K562 (cell line): ENCODE measurements around the gene PIKFYVE. TPM values are rescaled to one million over a fixed set of nuclear protein-coding genes. Genes with fewer than 3 reads are reported as not detected.

Experiments
- ATAC-seq: fragments of 200-7000 bp; cut with Tn5 transposase; 3 replicates; pipeline ENCODE4 v1.9.1; 2020; ENCODE audit warnings: moderate library complexity
- BruUV-seq: library from RNA; stranded (reverse); fragments of 400-500 nt; replicated peaks from 2 replicates; lab custom pipeline; 2021; lab: Mats Ljungman, UMichigan
- CTCF ChIA-PET: fragments of 300-600 bp; formaldehyde crosslinking; extraction: SDS; loops from one replicate; lab custom pipeline; 2021; ENCODE audit warnings: low intra/inter-chr PET ratio; lab: Yijun Ruan, JAX
- POLR2A ChIA-PET: fragments of 300-600, 350-650 bp; sonication (Branson Sonifier 250); formaldehyde crosslinking; extraction: SDS; loops from one replicate; lab custom pipeline; 2021; ENCODE audit warnings: antibody characterized with exemption, inconsistent platforms; lab: Yijun Ruan, JAX
- DNase-seq, 4 experiments: peaks; one replicate each; pipeline versions ENCODE4 v3.0.0 to v3.0.0-alpha.2; 2011 to 2018; ENCODE audit warnings: low spot score in 3 of 4, mixed read lengths in 3 of 4; ENCODE audit errors: extremely low read depth in 1 of 4
- FAIRE-seq: peaks from 2 replicates; lab custom pipeline; 2011; peaks lifted over from hg19 to GRCh38; lab: Jason Lieb, UNC
- H2AFZ ChIP-seq: 2 replicates; pipeline ENCODE4 v1.6.0; 2011; ENCODE audit warnings: low read depth, low read length, control low read depth, inconsistent platforms
- H3K27ac ChIP-seq: fragments of 200-600 bp; 3 replicates; pipeline ENCODE4 v1.8.0; 2011; ENCODE audit warnings: low read depth, mild to moderate bottlenecking, control low read depth, inconsistent platforms, low read length, moderate library complexity, mixed read lengths; ENCODE audit errors: extremely low read depth
- H3K27me3 ChIP-seq, 2 experiments: fragments of 300-600 bp in 1 of 2; 2 replicates in 1 of 2; 3 replicates in 1 of 2; pipeline versions ENCODE4 v1.6.0 to v1.8.0; 2011; ENCODE audit warnings: inconsistent platforms in 2 of 2, low read length in 2 of 2, mild to moderate bottlenecking in 1 of 2, mixed read lengths in 1 of 2, moderate library complexity in 1 of 2; ENCODE audit not compliant: control insufficient read depth in 2 of 2, insufficient read depth in 2 of 2
- H3K36me3 ChIP-seq: fragments of 300-600 bp; 3 replicates; pipeline ENCODE4 v1.8.0; 2011; ENCODE audit warnings: mild to moderate bottlenecking, low read length, inconsistent platforms; ENCODE audit not compliant: control insufficient read depth, insufficient read depth
- H3K4me1 ChIP-seq, 2 experiments: fragments of 200-600 bp in 1 of 2; replicated peaks in 1 of 2; 2 replicates in 1 of 2; 3 replicates in 1 of 2; pipeline versions ENCODE4 v1.5.1 to v1.8.0; 2011; ENCODE audit warnings: inconsistent platforms in 2 of 2, low read length in 2 of 2, mild to moderate bottlenecking in 1 of 2, mixed read lengths in 1 of 2, moderate library complexity in 1 of 2; ENCODE audit not compliant: control insufficient read depth in 2 of 2, insufficient read depth in 2 of 2
- H3K4me2 ChIP-seq: 2 replicates; pipeline ENCODE4 v1.6.1; 2011; ENCODE audit warnings: low read length, control low read depth, inconsistent platforms, mixed read lengths; ENCODE audit not compliant: insufficient read depth
- H3K4me3 ChIP-seq: fragments of 200-600 bp; sonication (generic), shearing (Covaris generic); 2 replicates; pipeline ENCODE4 v1.5.1; 2016; ENCODE audit warnings: control low read depth, inconsistent platforms
- H3K79me2 ChIP-seq: fragments of 200-600 bp; 3 replicates; pipeline ENCODE4 v1.8.0; 2011; ENCODE audit warnings: low read length, inconsistent platforms; ENCODE audit not compliant: control insufficient read depth, insufficient read depth
- H3K9ac ChIP-seq, 2 experiments: 2 replicates each; pipeline versions ENCODE4 v1.6.0 to v1.6.1; 2011; ENCODE audit warnings: low read depth in 2 of 2, low read length in 2 of 2, control low read depth in 1 of 2, inconsistent platforms in 1 of 2, mild to moderate bottlenecking in 1 of 2, mixed read lengths in 1 of 2; ENCODE audit not compliant: insufficient read depth in 1 of 2
- H3K9me1 ChIP-seq: one replicate; pipeline ENCODE4 v1.6.0; 2011; ENCODE audit warnings: inconsistent platforms, mild to moderate bottlenecking, low read length, moderate library complexity; ENCODE audit not compliant: control insufficient read depth, insufficient read depth
- H3K9me3 ChIP-seq: replicated peaks from 2 replicates; pipeline ENCODE4 v1.5.1; 2011; ENCODE audit warnings: low read depth, low read length, inconsistent platforms; ENCODE audit not compliant: control insufficient read depth, insufficient read depth
- H4K20me1 ChIP-seq: replicated peaks from 2 replicates; pipeline ENCODE4 v1.6.1; 2011; ENCODE audit warnings: low read length, inconsistent platforms, mixed read lengths; ENCODE audit not compliant: control insufficient read depth, insufficient read depth
- ADNP ChIP-seq: fragments of 200-800 bp; sonication (Bioruptor generic); IDR thresholded peaks from 2 replicates; pipeline ENCODE4 v1.6.1; 2016; ENCODE audit warnings: missing genetic modification characterization, missing compliant biosample characterization
- DACH1 ChIP-seq: fragments of 450-650 bp; IDR thresholded peaks from 2 replicates; pipeline ENCODE4 v1.6.1; 2018; ENCODE audit not compliant: partially characterized antibody
- MTA1 ChIP-seq: fragments of 450-650 bp; IDR thresholded peaks from 2 replicates; pipeline ENCODE4 v1.6.1; 2017; ENCODE audit warnings: borderline replicate concordance
- TAF15 ChIP-seq: fragments of 200-400 bp; formaldehyde crosslinking; IDR thresholded peaks from 2 replicates; pipeline ENCODE4 v1.6.1; 2017; ENCODE audit warnings: mild to moderate bottlenecking, low read depth, low read length, moderate library complexity
- WGBS: fragments of 100-300 bp; shearing (Covaris generic); methylation state at CpG from one replicate; pipeline ENCODE4 v1.1.6; 2016; ENCODE audit warnings: low coverage, mixed read lengths; ENCODE audit not compliant: insufficient coverage; ENCODE audit errors: missing lambda C conversion rate; 5-methylcytosine and 5-hydroxymethylcytosine counted together
- in situ Hi-C: fragments of 300-500 bp; cut with MboI; formaldehyde crosslinking; loops from 4 replicates; pipeline ENCODE4 v1.15.0; 2018; ENCODE audit warnings: inconsistent platforms, mixed read lengths
- intact Hi-C: fragments of 100-400 bp; cut with micrococcal nuclease; formaldehyde crosslinking; loops from 2 replicates; pipeline ENCODE4 v1.14.2; 2022
- polyA plus RNA-seq, 8 experiments: library from polyadenylated mRNA; depleted of rRNA in 4 of 8; stranded (reverse) in 5 of 8; unstranded in 3 of 8; fragments of >200 nt; fragmentation: Nextera tagmentation in 2 of 8; fragmentation: Illumina TruSeq in 1 of 8; extraction: Ambion mirVana in 2 of 8; extraction: Trizol in 1 of 8; gene quantifications; 2 replicates each; pipeline versions ENCODE4 v1.2.1 to v1.2.3, GENCODE V29; 2011 to 2014; ENCODE audit warnings: inconsistent platforms in 1 of 8, missing spikeins in 1 of 8
- total RNA-seq, 7 experiments: library from RNA; depleted of rRNA in 6 of 7; stranded (reverse); fragments of >200 nt in 6 of 7; fragmentation: Illumina TruSeq in 2 of 7; extraction: Trizol in 2 of 7; gene quantifications; 2 replicates each; pipeline versions ENCODE4 v1.2.1 to v1.2.3, GENCODE V29; 2011 to 2021; ENCODE audit warnings: low replicate concordance in 1 of 7
- TF ChIP-seq, protein P1 (sequence below): fragments of 250-450 bp; sonication (Bioruptor Pico); IDR thresholded peaks from 2 replicates; pipeline ENCODE4 v1.5.0; 2021
- TF ChIP-seq, protein P2 (sequence below): fragments of 450-650 bp; IDR thresholded peaks from 2 replicates; pipeline ENCODE4 v1.6.1; 2016; ENCODE audit warnings: missing biosample characterization, missing genetic modification characterization
- TF ChIP-seq, protein P3 (sequence below): IDR thresholded peaks from 2 replicates; pipeline ENCODE4 v1.6.1; 2016; ENCODE audit warnings: missing genetic modification characterization, missing compliant biosample characterization

PIKFYVE gene
- total and polyA plus RNA-seq, 9 of the 15 experiments (the other 6 are each of a cell fraction or from before 2014, with no cell fraction given): 3.6 to 25.6 (median 16.7) TPM

DNA sequence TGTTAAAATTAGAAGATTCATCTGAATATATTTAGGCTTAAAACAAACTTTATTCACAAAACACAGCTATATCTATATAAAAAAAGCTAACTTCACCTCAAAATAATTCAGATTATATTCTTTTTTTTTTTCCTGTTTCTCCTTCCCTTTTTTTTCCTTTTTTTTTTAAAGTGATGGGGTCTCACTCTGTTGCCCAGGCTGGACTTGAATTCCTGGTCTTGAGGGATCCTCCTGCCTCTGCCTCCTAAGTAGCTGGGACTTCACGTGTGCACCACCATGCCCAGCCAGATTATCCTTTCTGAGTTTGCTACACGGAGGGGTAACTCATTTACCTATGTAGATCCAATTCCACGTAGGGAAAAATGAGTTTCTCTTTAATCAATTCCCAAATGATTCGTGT is 15.0 kb upstream of the PIKFYVE start:
- H3K4me2 ChIP-seq: no peak overlapping the region
- H3K36me3 ChIP-seq: peaks cover 76% of the 10 kb centered on the region; the same call in 2 of the 3 replicates
- H4K20me1 ChIP-seq: no peaks in the 10 kb centered on the region
- DNase-seq: no peak
- H3K9me3 ChIP-seq: no peaks in the 10 kb centered on the region
- H3K9me1 ChIP-seq: no peaks in the 10 kb centered on the region
- no peak overlapping the region for H3K27ac ChIP-seq
- intact Hi-C loops (no loop called here), in situ Hi-C loops (no loop called here)
- ChIA-PET CTCF (no interaction called here), POLR2A (interaction anchor here (1.8 kb wide), 1 partner anchor 11 kb away, joined by 6 read pairs; no protein-coding TSS in a partner anchor)
- no peak overlapping the region for H3K4me3 ChIP-seq
- FAIRE-seq: no peak
- no peak overlapping the region; a peak in 1 of 4 replicates for H3K9ac ChIP-seq
- H2AFZ ChIP-seq: no peak overlapping the region
- BruUV-seq: no TSS peak
- WGBS: 79% methylated on average over 4 of the region's 4 CpGs
- H3K27me3 ChIP-seq: no peaks in the 10 kb centered on the region
- TF ChIP-seq, protein P1, sequence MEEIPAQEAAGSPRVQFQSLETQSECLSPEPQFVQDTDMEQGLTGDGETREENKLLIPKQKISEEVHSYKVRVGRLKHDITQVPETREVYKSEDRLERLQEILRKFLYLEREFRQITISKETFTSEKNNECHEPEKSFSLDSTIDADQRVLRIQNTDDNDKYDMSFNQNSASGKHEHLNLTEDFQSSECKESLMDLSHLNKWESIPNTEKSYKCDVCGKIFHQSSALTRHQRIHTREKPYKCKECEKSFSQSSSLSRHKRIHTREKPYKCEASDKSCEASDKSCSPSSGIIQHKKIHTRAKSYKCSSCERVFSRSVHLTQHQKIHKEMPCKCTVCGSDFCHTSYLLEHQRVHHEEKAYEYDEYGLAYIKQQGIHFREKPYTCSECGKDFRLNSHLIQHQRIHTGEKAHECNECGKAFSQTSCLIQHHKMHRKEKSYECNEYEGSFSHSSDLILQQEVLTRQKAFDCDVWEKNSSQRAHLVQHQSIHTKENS (CRISPR knock-in tag): no peak
- TF ChIP-seq ADNP (tag) (no peak), TAF15 (no peak), MTA1 (no peak), DACH1 (no peak)
- TF ChIP-seq, protein P2, sequence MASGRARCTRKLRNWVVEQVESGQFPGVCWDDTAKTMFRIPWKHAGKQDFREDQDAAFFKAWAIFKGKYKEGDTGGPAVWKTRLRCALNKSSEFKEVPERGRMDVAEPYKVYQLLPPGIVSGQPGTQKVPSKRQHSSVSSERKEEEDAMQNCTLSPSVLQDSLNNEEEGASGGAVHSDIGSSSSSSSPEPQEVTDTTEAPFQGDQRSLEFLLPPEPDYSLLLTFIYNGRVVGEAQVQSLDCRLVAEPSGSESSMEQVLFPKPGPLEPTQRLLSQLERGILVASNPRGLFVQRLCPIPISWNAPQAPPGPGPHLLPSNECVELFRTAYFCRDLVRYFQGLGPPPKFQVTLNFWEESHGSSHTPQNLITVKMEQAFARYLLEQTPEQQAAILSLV: no peak
- TF ChIP-seq, protein P3, sequence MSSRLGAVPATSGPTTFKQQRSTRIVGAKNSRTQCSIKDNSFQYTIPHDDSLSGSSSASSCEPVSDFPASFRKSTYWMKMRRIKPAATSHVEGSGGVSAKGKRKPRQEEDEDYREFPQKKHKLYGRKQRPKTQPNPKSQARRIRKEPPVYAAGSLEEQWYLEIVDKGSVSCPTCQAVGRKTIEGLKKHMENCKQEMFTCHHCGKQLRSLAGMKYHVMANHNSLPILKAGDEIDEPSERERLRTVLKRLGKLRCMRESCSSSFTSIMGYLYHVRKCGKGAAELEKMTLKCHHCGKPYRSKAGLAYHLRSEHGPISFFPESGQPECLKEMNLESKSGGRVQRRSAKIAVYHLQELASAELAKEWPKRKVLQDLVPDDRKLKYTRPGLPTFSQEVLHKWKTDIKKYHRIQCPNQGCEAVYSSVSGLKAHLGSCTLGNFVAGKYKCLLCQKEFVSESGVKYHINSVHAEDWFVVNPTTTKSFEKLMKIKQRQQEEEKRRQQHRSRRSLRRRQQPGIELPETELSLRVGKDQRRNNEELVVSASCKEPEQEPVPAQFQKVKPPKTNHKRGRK (tag): peak; percentile 64; the same call in 1 of the 2 replicates
- ATAC-seq: no peak
- H3K4me1 ChIP-seq: peaks cover 8 to 13% of the 10 kb centered on the region in 2 experiments; a peak in 4 of 5 replicates
- peaks cover 39% of the 10 kb centered on the region for H3K79me2 ChIP-seq
